UCSD-AML1 (cell line): ENCODE data around the gene BEAN1.

Source experiments
- DNase-seq: peaks from one replicate; lab custom pipeline; 2025; ENCODE audit not compliant: unreplicated experiment; lab: John Stamatoyannopoulos, UW

BEAN1 gene

DNA sequence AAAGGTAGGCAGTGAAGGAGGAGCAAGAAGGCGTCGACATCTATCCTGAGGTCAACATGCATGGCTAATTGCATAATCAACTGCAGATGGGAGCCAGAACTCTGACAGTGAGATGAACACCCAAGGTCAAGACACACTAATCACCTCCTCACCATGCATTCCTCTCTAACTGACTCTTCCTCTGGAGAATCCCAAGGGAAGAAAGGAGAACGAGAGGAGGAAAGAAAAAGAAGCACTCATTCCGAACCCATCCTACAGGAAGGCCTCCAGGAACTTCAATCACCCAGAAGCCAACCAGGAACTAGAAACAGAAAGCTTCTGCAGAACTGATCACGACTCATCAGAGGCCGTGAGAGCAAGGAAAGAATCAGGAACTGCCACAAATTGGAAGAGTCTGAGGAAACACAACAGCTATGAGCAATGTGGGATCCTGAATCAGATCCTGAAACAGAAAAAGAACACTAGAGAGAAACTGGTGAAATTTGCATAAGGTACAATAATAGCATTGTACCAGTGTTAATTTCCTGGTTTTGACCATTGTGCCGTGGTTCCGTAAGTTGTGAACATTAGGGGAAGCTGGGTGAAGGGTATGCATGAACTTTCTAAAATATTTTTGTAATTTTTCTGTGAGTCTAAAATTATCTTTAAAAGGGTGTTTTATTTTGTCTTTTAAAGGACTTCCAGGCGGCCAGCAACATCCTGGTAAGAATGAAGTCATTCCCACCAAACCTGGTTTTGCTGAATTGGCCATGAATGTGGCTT, 10.0 kb upstream of the BEAN1 start:
- no peak for DNase-seq

GRCh38 chr16:66418165-66418962, 8.7 kb upstream of the BEAN1 start:
- no peak for DNase-seq

GRCh38 chr16:66419527-66419926, 7.6 kb upstream of the BEAN1 start:
- DNase-seq, result no peak

GRCh38 chr16:66420396-66420795, 6.7 kb upstream of the BEAN1 start:
- no peak for DNase-seq

DNA sequence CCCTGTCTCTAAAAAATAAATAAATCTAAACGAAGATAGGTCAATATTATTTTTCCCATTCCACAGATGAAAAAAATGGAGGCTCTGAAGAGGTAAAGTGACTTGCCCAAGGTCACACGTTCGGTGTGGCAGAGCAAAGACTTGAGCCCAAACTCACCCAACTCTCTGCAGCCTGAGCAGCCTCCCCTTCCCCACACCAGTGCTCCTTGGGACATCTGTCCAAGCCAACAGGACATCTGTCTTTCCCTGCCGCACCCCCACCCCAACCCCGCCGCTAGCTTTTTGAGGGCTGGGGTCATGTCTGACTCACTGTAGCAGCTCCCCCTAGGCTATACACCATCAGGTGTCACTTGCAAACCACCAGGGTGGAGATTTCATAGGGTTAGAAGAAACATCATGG, 5.2 kb upstream of the BEAN1 start:
- no peak for DNase-seq

DNA sequence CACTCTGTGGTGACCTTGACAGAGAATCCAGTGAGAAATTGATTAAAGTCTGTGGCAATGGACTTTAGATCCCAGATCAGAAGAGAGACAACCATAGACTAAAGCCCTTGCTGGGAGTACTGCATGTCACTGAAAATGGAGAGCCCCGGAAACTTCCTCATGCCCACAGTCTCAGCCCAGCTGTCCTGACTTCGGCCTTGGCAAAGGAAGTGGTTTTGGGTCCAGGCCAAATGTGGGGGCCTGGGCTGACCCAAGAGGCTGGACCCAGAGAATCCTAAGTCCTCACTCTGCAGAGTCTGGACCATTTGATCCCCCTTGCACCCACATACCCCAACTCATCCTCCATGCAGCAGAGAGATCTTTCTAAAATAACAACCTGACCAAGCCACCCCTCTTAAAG, 4.7 kb upstream of the BEAN1 start:
- no peak for DNase-seq

DNA sequence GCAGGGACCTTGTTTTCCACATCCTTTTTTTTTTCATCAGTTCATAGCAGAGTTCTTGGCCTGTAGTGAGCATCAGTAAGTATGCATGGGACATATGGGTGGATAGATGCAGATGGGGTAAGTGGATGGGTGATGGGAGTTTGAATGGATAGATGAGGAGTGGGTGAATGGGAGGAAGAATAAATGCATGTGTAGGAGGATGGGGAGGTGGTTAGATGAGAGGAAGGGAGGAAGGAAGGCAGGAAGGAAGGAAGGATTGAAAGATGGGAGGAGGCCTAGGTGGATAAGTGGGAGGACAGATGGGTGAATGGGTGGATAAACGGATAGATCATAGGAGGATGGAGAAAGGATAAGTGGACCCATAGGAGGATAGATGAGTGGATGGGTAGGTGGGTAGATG, 3.9 kb upstream of the BEAN1 start:
- no peak for DNase-seq

- DNase-seq, result no peak
Observed at GRCh38 chr16:66425651-66426050, 1.4 kb upstream of the BEAN1 start.

GRCh38 chr16:66426112-66427035, 721 bp upstream of the BEAN1 start:
- DNase-seq, result no peak

DNA sequence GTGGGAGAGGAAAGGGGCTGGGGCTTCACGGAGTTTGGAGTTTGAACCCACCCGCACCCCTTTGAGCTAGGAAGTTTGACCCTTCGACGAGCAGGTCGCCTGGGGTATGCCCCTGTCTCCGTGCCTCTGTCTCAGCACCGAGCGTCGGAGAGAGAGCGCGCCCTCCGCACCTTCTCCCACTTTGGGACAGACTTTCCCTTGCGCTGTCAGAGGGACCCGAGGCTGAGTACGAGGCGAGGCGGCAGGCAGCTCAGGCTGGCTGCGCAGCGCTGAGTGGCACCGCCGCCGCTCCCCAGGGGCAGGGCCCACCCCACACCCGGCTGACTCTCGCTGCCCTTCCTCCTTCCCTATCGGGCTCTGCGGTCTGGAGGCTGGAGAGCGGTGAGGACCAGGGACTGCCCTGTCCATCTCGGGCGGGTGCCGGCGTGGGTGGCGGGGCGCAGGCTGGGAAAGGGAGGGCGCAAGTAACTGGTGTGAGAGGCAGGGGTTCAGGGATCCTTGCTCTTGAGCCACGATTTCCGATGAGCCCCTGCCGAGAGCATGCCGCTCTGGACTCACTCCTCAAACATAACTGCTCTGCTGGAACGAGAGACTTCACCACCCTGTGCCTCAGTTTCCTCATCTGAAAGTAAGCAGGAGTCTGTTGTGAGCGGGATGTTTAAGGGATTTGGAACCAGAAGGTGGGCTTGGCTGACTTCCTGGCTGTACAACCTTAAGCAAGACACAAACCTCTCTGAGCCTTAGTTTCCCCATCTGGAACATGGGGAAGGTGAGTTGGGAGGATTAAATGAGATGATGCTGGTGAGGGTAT, 981 bp downstream of the BEAN1 start:
- no peak for DNase-seq

DNA sequence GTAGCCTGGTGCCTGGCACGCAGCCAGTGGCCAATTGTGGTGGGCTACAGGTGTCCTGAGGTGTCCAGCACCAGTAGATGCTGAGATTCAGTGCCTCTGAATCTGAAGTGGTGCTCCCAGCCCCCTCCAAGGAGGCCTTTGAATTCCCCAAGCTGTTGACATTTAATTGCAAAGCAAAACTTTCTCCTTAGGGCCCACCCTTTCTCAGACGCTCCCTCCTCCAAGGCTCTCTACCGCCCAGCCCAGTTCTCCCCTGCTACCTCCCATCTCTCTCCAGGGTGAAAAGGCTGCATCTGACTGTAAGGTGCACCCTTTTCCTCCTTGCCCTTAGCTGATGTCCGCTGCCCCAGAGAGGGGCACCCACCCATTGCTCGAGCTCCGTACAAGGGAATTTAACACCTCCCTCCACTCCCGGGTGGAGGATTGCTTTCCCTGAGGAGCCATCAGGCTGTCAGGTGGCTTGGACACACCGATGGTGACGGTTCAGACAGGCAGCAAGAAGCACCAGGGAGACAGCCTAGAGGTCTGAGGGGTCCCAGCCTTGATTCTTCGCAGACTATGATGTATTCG, 1.7 kb downstream of the BEAN1 start:
- DNase-seq, result no peak

DNA sequence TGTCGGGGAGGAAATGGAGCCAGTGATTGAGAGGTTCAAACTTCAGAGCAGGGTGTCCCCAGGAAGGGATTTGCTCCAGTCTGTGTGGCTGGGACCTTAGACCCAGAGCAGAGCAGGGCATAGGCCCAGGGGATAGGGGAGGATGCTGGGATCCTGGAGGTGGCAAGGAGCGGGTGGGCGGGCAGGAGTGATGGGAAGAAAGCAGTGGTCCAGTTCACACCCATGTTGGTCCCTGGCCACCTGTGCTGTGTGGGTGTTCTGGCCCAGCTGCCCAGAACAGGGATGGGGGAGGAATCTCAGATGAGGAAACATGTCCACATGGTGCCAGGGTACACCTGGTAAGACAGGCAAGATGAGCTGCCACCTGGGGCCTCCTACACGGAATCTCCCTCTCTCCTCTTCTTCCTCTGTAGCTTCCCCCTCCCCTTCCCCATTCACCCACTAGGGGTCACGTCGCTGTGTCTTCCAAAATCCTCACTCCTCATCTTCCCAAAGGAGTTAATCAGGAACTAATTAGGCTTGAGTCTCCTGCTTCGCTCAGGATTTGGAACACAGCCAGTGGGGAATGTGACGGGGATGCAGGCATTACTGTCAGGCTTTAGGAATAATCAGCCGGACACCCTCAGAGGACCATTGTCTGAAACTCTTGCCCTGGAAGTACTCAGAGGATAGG, 2.3 kb downstream of the BEAN1 start:
- DNase-seq, result no peak

DNA sequence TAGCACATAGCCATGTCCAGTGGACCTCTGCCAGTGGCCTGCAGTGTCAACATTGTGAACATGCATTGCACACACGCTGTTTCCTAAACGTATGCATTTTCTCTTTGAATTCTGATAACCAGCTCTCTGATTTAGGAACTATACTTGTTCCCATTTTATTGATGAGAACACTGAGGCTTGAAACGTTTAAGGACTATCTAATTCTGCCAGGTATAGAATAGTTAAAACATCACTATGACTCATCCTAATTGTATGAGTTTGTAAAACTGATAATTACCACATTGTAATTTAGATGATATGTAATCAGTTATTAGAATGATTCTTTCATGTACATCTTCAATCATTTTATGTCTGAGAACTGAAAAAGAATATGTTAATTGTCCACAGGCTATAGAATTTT, 3.1 kb downstream of the BEAN1 start:
- DNase-seq, result no peak

DNA sequence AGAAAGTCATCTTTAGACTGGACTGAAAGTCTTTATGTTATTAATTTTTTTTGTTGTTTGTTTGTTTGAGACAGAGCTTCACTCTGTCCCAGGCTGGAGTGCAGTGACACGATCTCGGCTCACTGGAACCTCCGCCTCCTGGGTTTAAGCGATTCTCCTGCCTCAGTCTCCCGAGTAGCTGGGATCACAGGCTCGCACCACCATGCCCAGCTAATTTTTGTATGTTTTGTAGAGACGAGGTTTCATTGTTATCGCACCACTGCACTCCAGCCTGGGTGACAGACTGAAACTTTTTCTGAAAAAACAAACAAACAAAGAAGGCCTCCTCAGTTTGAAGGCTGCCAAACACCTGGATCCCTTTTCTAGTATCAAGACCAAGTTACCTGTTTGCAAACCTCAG, 4.7 kb downstream of the BEAN1 start:
- DNase-seq, result no peak

DNA sequence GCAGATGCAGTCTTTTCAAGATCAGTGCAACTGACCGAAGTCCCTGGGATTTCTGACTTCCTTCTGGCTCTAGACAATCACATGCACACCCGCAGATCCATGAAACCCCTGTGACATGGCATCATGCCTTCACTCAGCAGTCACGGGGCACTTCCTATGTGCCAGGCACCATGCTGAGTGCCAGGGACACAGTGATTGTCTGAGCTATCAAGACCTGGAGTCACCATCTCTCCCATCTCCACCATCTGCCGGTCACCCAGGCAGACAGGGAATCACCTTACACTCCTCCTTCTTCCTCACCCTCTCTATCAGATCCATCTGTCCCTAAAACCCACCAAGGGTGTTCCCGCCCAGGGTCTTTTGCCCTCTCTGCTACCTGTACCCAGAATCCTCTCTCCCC, 5.3 kb downstream of the BEAN1 start:
- no peak for DNase-seq

DNA sequence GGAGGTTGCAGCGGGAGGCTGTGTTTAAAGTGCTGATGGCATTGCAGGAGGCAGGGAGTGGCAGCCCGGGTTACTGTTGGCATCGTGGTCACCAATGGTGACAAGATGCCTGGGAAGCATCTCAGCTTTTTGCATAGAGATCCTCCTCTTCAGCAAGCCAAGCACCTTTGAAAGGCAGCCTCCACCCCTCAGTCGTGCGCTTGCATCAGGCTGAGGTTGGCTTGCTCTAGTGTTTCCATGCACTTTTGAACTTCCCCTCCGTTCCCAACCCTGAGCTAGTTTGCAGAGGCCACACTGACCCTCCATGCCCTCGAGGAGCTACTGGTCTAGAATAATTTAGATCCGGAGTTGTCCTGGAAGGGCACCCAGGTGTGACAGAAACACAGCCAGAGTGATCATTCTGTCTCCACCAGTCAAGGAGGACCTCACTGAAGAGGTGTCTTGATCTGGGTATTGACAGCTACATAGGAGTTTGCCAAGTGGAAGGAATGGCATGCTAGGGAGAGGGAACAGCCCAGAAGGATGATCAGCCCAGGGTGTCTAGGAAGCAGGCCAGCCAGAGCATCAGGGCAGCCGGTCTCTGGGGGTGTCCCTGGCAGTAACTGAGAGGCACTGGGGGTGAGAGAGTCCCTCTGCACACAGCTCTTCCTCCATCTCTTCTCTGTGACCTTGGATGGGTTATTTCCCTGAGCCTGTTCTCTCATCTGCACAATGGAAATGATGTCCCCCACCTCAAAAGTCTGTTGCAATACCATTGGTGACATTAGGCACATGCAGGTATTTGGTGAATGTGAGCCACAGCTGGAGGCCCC, 7.7 kb downstream of the BEAN1 start:
- no peak for DNase-seq

- no peak for DNase-seq
Observed at GRCh38 chr16:66435896-66436295, 8.8 kb downstream of the BEAN1 start.

DNA sequence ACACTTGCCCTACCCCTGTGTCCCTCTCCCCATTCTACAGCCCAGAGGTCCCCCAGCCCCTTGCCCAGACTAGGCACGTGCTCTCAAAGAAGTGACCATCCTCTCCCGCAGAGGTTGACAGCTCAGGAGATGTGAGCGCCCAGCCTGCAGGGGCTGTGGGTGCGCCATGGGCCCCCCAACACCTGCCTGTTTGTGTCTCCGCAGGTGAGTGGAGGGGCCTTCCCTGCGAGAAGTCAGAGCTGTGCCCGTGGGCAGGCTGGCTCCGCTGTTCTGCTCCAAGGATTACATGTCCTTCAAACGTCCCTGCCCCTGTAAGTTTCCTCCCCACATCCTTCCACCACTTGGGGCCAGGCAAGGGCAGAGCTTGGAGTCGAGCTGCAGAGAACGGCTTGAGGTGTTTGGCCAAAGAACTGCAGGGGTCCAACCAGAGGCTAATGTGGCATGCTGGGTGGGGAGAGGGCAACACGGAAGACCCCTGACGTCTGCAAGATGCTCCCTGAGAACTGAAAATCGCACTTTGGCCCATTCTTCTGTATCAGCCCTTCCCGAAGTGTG, 10.4 kb downstream of the BEAN1 start:
- DNase-seq, result no peak

GRCh38 chr16:66438536-66438935, 11.4 kb downstream of the BEAN1 start:
- no peak for DNase-seq
